ENCODE measurements around the gene NCKAP5. TPM values are rescaled to one million over a fixed set of nuclear protein-coding genes. Genes with fewer than 3 reads are reported as not detected.

Gene NCKAP5
- total and polyA plus RNA-seq, 11 donors = 0.51 to 10.5 (median 5.2) TPM

DNA sequence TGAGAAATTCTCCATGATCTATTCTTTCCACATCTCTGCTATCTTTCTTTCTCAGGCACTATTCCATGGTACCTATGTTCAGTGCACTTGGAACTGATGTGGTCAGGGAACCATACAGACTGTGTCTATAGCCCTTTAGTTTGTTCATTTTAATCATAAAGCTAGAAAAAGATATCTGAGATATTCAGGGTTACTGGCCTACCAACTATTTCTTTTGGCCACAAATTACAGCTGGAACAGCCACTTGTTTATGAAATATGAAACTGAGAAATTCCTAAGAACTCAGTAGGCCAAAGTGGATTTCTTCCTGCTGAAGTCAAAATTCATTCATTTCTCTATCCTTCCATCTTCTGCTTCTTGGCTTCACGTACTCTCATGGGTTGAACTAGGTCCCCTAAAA lies 875.4 kb downstream of the NCKAP5 start:
- Histone ChIP-seq H3K4me1 (no peaks in the 10 kb centered on the region), H3K4me3 (no peak overlapping the region), H3K27ac (no peak overlapping the region), H3K9me3 (no peaks in the 10 kb centered on the region), H3K36me3 (no peaks in the 10 kb centered on the region), H3K27me3 (no peaks in the 10 kb centered on the region)
- intact Hi-C loops (cut with DNase I) = no loop called here
- TF ChIP-seq POLR2A (IDR thresholded peaks at IDR 0.05) = no peak
- TF ChIP-seq, protein P1, sequence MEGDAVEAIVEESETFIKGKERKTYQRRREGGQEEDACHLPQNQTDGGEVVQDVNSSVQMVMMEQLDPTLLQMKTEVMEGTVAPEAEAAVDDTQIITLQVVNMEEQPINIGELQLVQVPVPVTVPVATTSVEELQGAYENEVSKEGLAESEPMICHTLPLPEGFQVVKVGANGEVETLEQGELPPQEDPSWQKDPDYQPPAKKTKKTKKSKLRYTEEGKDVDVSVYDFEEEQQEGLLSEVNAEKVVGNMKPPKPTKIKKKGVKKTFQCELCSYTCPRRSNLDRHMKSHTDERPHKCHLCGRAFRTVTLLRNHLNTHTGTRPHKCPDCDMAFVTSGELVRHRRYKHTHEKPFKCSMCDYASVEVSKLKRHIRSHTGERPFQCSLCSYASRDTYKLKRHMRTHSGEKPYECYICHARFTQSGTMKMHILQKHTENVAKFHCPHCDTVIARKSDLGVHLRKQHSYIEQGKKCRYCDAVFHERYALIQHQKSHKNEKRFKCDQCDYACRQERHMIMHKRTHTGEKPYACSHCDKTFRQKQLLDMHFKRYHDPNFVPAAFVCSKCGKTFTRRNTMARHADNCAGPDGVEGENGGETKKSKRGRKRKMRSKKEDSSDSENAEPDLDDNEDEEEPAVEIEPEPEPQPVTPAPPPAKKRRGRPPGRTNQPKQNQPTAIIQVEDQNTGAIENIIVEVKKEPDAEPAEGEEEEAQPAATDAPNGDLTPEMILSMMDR (IDR thresholded peaks at IDR 0.05) = no peak
- DNase-seq (no peak), ATAC-seq (no peak)
- 88 to 91% (median 90%) methylated on average over 1 of the region's 1 CpG for WGBS, 4 donors

DNA sequence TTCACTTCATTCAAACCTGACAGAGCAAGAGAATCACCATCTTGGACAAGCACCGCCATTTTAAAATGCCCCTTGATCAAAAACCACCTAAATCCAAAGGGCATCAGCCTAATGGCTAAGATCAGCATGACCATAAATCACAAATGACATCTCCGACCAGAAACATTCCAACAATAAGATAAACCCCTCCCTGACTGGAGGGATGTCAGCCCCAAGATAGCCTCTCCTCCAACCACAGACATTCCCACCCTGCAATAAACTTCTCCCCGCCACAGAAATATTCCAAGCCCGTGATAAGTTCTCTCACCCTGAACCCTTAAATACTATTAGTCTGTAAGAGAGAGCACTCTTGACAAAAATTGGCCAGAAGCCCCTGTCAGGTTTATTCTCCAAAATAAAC lies 876.7 kb downstream of the NCKAP5 start:
- Histone ChIP-seq H3K27ac (no peak overlapping the region), H3K9me3 (no peaks in the 10 kb centered on the region), H3K4me1 (no peaks in the 10 kb centered on the region), H3K27me3 (no peaks in the 10 kb centered on the region), H3K36me3 (no peaks in the 10 kb centered on the region), H3K4me3 (no peak overlapping the region)
- 90 to 97% (median 94%) methylated on average over 4 of the region's 4 CpGs for WGBS, 4 donors
- no peak for TF ChIP-seq POLR2A (IDR thresholded peaks at IDR 0.05)
- TF ChIP-seq, protein P1 (IDR thresholded peaks at IDR 0.05) = no peak
- intact Hi-C loops (cut with DNase I) = no loop called here
- DNase-seq (no peak), ATAC-seq (no peak)

DNA sequence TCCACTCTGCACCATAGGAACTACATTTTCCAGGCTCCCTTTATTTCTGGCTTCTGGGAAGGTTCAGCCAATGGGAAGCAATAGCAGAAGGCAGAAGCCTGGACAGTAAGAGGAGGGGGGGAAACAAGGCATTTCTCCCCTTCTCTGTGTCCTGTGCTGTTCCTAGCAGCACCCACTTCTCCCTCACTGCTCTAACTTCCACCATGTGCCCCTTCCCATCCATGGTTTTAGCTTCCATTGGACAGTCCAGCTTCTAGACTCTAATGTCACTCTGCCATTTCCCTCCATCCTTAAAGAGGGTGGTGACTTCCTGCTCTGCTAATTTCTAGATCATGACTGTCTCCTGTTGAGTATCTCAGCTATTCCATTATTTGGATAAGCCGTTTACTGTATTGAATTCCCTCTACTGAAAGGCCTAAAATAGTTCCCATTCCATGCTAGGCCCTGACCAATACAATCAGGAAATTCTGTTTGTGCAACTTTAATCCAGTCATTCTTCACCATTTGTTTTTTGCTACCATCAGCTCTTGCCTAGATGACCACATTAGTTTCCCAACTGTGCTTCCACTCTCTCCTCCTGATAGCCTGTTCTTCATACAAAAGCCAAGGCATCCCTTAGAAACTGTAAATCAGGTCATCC lies 877.5 kb downstream of the NCKAP5 start:
- TF ChIP-seq POLR2A (IDR thresholded peaks at IDR 0.05) = no peak
- TF ChIP-seq, protein P1 (IDR thresholded peaks at IDR 0.05) = no peak

DNA sequence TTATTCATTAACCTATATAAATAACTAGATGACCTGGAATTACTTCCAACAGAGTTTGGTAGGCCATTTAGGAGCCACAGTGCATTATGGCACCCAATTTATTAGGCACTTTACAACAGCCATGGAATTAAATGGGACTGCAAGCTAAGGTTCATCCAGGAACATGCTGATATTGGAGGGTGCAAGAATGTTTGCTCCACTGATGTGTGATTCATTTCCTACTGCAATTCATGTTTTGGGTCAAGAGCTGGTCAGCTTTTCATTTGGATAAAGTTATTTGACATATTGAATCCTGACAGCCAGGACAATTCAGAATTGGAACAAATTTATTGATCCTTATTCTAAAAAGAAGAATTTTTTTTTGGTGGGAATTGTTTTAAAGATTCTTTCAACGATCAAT lies 886.5 kb downstream of the NCKAP5 start:
- TF ChIP-seq POLR2A (IDR thresholded peaks at IDR 0.05) = no peak
- TF ChIP-seq, protein P1 (IDR thresholded peaks at IDR 0.05) = no peak
- ATAC-seq = no peak
- no peak overlapping the region for H3K4me3 ChIP-seq
- WGBS, 4 donors = 96 to 100% (median 97%) methylated on average over 1 of the region's 1 CpG
- H3K36me3 ChIP-seq = no peaks in the 10 kb centered on the region
- no peak for DNase-seq
- intact Hi-C loops (cut with DNase I) = no loop called here
- no peaks in the 10 kb centered on the region for H3K4me1 ChIP-seq
- H3K9me3 ChIP-seq = no peaks in the 10 kb centered on the region
- H3K27me3 ChIP-seq = no peaks in the 10 kb centered on the region
- no peak overlapping the region for H3K27ac ChIP-seq

More for the DNA sequence above, 877.5 kb downstream of the NCKAP5 start:
- Histone ChIP-seq H3K27me3 (no peaks in the 10 kb centered on the region), H3K4me3 (no peak overlapping the region), H3K4me1 (no peaks in the 10 kb centered on the region), H3K27ac (no peak overlapping the region), H3K36me3 (no peaks in the 10 kb centered on the region), H3K9me3 (no peaks in the 10 kb centered on the region)
- no peak for ATAC-seq
- intact Hi-C loops (cut with DNase I) = no loop called here
- 51 to 73% (median 61%) methylated on average over 1 of the region's 1 CpG for WGBS, 4 donors
- no peak for DNase-seq
